Vagina (tissue), 2 donors: ENCODE data around the gene JAG1. TPM values are rescaled to one million over a fixed set of nuclear protein-coding genes. Genes with fewer than 3 reads are reported as not detected.
A peak's percentile ranks its signal among the peaks of the same experiment; 100 is the strongest.

ENCODE experiments used
- DNase-seq, 2 donors: peaks; one replicate each; pipeline ENCODE4 v3.0.0-alpha.2; 2017; ENCODE audit errors: extremely low spot score in 2 of 2
- H3K27ac ChIP-seq: fragments of 200-600 bp; sonication (generic); one replicate; pipeline ENCODE4 v1.5.1; 2019
- H3K27me3 ChIP-seq: fragments of 200-600 bp; sonication (generic); one replicate; pipeline ENCODE4 v1.5.1; 2019
- H3K36me3 ChIP-seq, 2 donors: fragments of 200-600 bp; sonication (generic); one replicate each; pipeline ENCODE4 v1.5.1; 2017 to 2019
- H3K4me1 ChIP-seq: fragments of 200-600 bp; sonication (generic); one replicate; pipeline ENCODE4 v1.5.1; 2019
- H3K4me3 ChIP-seq, 2 donors: fragments of 200-600 bp; sonication (generic); 1 replicate in 1 of 2; 2 replicates in 1 of 2; pipeline ENCODE4 v1.5.1; 2016 to 2019
- H3K9me3 ChIP-seq: fragments of 200-600 bp; sonication (generic); one replicate; pipeline ENCODE4 v1.5.1; 2019
- POLR2A ChIP-seq, 2 donors: fragments of 450-650 bp; IDR thresholded peaks; one replicate each; pipeline ENCODE4 v1.6.1; 2017; ENCODE audit warnings: antibody characterized with exemption in 2 of 2, mild to moderate bottlenecking in 2 of 2, moderate library complexity in 2 of 2
- POLR2AphosphoS5 ChIP-seq, 2 donors: sonication (generic); formaldehyde crosslinking; IDR thresholded peaks; one replicate each; pipeline ENCODE4 v1.9.0; 2017; ENCODE audit warnings: antibody characterized with exemption in 2 of 2, mild to moderate bottlenecking in 2 of 2, low read depth in 1 of 2; ENCODE audit not compliant: insufficient read depth in 1 of 2
- intact Hi-C: fragments of 100-400 bp; cut with DNase I; formaldehyde crosslinking; loops from one replicate; pipeline ENCODE4 v1.15.1; 2023
- total RNA-seq: library from RNA; depleted of rRNA; stranded (reverse); fragments of >200 nt; gene quantifications from one replicate; pipeline ENCODE4 v1.2.3, GENCODE V29; 2016
- TF ChIP-seq, protein P1 (sequence below), 3 experiments: fragments of 450-650 bp in 2 of 3; fragments of 200-600 bp in 1 of 3; sonication (generic) in 1 of 3; IDR thresholded peaks; one replicate each; pipeline ENCODE4 v1.5.1; 2017 to 2019; ENCODE audit warnings: antibody characterized with exemption in 3 of 3, mild to moderate bottlenecking in 2 of 3, moderate library complexity in 2 of 3

JAG1 gene
- total RNA-seq, 1 donor from 2014 or later, result 185 TPM

DNA sequence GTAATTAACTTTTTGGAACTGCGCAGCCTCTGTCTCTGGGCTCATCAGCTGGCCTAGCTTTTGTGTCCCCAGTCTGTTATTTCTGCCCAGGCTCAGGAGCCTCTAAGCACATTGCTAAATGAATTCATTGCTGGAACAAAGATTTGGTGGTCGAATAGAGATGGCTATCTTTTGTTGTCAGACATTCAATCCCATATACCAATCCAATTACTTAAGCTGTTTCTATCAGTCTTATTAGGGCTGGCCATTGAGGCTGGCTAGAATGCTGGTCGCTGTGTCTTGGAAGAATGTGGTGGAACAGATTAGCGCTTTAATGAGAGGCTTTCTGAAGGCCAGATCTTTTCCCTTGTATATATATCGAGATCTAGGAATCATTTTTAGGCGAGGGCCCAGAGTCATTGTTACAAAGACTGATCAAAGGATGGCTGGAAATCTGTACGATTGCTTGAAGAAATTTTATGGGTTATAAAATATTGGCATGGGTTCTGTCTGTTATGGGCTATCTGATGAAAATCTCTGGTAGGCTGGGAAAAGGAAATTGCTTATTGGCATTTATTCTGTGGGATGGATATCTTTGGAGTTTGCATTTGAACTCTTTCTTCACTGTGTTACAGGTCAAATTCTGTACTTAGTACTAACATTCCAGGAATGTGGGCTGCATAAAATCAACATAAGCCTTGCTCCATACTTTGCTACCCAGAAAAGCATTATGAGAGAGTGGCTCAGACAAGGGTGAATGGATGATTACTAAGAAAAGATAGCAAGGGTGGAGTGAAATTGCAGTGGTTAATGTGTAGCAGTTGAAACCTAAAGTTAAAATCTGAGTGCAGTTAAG, 34.8 kb upstream of the JAG1 start:
- TF ChIP-seq POLR2AphosphoS5 (IDR thresholded peaks at IDR 0.05; ENCODE audit: insufficient read depth in 1 of 2, low read depth in 1 of 2) (no peak), POLR2A (IDR thresholded peaks at IDR 0.05) (no peak)
- TF ChIP-seq, protein P1, sequence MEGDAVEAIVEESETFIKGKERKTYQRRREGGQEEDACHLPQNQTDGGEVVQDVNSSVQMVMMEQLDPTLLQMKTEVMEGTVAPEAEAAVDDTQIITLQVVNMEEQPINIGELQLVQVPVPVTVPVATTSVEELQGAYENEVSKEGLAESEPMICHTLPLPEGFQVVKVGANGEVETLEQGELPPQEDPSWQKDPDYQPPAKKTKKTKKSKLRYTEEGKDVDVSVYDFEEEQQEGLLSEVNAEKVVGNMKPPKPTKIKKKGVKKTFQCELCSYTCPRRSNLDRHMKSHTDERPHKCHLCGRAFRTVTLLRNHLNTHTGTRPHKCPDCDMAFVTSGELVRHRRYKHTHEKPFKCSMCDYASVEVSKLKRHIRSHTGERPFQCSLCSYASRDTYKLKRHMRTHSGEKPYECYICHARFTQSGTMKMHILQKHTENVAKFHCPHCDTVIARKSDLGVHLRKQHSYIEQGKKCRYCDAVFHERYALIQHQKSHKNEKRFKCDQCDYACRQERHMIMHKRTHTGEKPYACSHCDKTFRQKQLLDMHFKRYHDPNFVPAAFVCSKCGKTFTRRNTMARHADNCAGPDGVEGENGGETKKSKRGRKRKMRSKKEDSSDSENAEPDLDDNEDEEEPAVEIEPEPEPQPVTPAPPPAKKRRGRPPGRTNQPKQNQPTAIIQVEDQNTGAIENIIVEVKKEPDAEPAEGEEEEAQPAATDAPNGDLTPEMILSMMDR (IDR thresholded peaks at IDR 0.05), result no peak
- intact Hi-C loops, result no loop called here
- no peak overlapping the region for H3K27ac ChIP-seq

DNA sequence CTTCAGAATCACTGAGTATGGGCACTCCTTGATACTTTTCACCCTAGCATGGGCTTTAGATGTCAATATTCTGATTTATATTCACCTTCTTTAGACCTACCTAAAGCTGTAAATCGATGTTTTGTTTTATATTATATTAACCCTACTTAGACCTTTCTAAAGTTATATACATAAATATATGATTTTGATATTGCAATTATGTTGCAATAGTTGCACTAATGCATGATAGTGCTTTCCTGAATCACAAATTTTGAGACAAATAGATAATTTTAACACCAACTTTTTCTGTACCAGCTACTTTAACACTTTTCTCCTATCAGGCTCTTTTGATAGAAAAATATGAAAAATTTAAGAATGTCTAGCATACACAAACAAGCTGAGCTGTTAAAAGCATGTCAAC, 34.0 kb upstream of the JAG1 start:
- no peak for TF ChIP-seq POLR2AphosphoS5 (IDR thresholded peaks at IDR 0.05; ENCODE audit: insufficient read depth in 1 of 2, low read depth in 1 of 2)
- no peak for TF ChIP-seq POLR2A (IDR thresholded peaks at IDR 0.05)
- TF ChIP-seq, protein P1 (IDR thresholded peaks at IDR 0.05), result no peak
- no peaks in the 10 kb centered on the region for H3K36me3 ChIP-seq
- H3K4me1 ChIP-seq, result no peaks in the 10 kb centered on the region

More for the DNA sequence above, 34.8 kb upstream of the JAG1 start:
- Histone ChIP-seq H3K27me3 (no peaks in the 10 kb centered on the region), H3K4me3 (no peak overlapping the region), H3K9me3 (no peaks in the 10 kb centered on the region), H3K36me3 (no peaks in the 10 kb centered on the region), H3K4me1 (no peaks in the 10 kb centered on the region)
- no peak for DNase-seq

DNA sequence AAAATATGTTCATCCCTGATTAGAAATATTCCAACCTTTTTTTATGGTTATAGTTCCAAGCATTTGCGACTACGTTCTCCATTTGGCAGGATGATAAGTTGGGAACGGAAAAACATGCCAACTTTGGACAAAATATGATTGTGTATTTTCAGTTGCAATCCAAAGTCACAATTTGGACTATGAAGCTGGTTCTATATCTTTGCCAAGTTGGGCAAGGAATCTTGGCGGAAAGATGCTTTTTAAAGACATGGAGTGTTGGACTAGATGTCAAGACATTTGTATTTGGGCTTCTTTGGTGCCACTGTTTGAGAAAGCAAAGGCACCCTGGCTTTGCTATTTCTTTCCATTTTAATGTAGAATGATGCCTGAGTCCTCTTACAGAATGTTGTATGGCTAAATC, 33.3 kb upstream of the JAG1 start:
- TF ChIP-seq POLR2A (IDR thresholded peaks at IDR 0.05) (no peak), POLR2AphosphoS5 (IDR thresholded peaks at IDR 0.05; ENCODE audit: insufficient read depth in 1 of 2, low read depth in 1 of 2) (no peak)
- TF ChIP-seq, protein P1 (IDR thresholded peaks at IDR 0.05), result no peak
- no peaks in the 10 kb centered on the region for H3K27me3 ChIP-seq
- no peaks in the 10 kb centered on the region for H3K4me1 ChIP-seq
- intact Hi-C loops, result no loop called here
- H3K9me3 ChIP-seq, result no peaks in the 10 kb centered on the region
- no peak overlapping the region for H3K27ac ChIP-seq
- DNase-seq, result no peak
- H3K36me3 ChIP-seq, result no peaks in the 10 kb centered on the region
- H3K4me3 ChIP-seq, result no peak overlapping the region

More for the DNA sequence above, 34.0 kb upstream of the JAG1 start:
- intact Hi-C loops, result no loop called here
- H3K27me3 ChIP-seq, result no peaks in the 10 kb centered on the region
- H3K9me3 ChIP-seq, result no peaks in the 10 kb centered on the region
- H3K27ac ChIP-seq, result no peak overlapping the region
- H3K4me3 ChIP-seq, result no peak overlapping the region
- no peak for DNase-seq

DNA sequence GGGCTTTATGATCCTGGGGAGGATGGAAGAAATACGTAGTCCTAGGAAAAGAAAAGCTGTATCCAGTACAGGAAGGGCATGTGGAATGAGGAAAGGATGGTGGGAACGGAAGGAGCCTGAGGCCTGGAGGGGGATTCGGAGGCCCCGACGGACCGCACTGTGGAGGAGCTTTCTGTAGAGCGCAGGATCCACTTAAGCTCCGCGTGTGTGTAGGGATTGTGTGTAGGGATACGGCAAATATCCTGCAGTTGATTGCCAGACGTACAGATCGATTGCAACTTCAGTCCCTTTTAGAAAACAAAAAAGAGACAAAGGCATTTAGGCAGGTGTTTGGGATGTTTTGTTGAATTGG, 32.6 kb upstream of the JAG1 start:
- Histone ChIP-seq H3K27ac (no peak overlapping the region), H3K27me3 (no peaks in the 10 kb centered on the region), H3K4me1 (no peaks in the 10 kb centered on the region), H3K36me3 (no peaks in the 10 kb centered on the region), H3K9me3 (no peaks in the 10 kb centered on the region), H3K4me3 (no peak overlapping the region)
- TF ChIP-seq POLR2AphosphoS5 (IDR thresholded peaks at IDR 0.05; ENCODE audit: insufficient read depth in 1 of 2, low read depth in 1 of 2), result no peak
- no peak for TF ChIP-seq POLR2A (IDR thresholded peaks at IDR 0.05)
- TF ChIP-seq, protein P1 (IDR thresholded peaks at IDR 0.05), result no peak
- intact Hi-C loops, result no loop called here
- DNase-seq, result no peak

DNA sequence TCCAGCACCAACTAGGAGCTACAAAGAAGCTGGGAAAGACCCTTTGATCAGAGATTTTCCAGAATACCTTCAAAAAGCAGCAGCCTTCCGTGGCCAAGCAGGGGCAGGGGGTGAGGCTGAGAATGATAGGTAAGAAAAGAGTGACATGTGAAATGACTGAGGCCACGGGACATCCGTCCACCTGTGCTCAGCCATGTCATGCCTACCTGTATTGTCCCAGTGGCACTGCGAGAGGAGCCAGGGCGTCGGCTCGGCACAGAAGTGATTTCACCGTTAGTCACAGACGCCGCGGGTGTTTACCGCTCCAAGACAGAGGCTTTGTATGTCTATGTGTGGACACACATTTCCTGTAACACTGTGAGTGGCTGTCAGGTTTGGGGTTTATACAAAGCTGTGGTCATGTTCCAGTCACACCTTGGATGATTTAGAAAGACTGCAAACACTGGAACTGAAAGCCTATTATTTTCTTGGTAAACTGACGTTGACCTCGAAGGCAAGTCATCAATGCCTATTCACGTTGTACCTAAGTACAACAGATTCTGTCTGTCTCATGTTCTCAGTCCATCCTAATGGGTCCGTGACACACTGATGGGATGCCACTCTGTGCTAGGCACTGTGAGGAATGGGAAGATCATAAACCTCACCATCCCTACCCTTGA, 32.1 kb upstream of the JAG1 start:
- H3K27me3 ChIP-seq, result no peaks in the 10 kb centered on the region
- H3K36me3 ChIP-seq, result no peaks in the 10 kb centered on the region
- no peak overlapping the region for H3K4me3 ChIP-seq
- no peaks in the 10 kb centered on the region for H3K4me1 ChIP-seq
- intact Hi-C loops, result no loop called here
- H3K27ac ChIP-seq, result no peak overlapping the region
- no peaks in the 10 kb centered on the region for H3K9me3 ChIP-seq
- no peak for DNase-seq
- TF ChIP-seq, protein P1 (IDR thresholded peaks at IDR 0.05), result no peak
- peak in 1 of 2 donors; percentile 22 for TF ChIP-seq POLR2AphosphoS5 (IDR thresholded peaks at IDR 0.05; ENCODE audit: insufficient read depth in 1 of 2, low read depth in 1 of 2)
